WTC11 (cell line): ENCODE measurements around the gene VWA3B.

Experiments
- FOXJ3 ChIP-seq: sonication (generic); formaldehyde crosslinking; IDR thresholded peaks from 2 replicates; pipeline ENCODE4 v1.9.0; 2021; ENCODE audit warnings: missing genetic modification reagents, mild to moderate bottlenecking, borderline replicate concordance
- TF ChIP-seq, protein P1 (sequence below): fragments of 200-600 bp; IDR thresholded peaks from 2 replicates; pipeline ENCODE4 v1.8.0; 2022; ENCODE audit warnings: antibody characterized with exemption

DNA sequence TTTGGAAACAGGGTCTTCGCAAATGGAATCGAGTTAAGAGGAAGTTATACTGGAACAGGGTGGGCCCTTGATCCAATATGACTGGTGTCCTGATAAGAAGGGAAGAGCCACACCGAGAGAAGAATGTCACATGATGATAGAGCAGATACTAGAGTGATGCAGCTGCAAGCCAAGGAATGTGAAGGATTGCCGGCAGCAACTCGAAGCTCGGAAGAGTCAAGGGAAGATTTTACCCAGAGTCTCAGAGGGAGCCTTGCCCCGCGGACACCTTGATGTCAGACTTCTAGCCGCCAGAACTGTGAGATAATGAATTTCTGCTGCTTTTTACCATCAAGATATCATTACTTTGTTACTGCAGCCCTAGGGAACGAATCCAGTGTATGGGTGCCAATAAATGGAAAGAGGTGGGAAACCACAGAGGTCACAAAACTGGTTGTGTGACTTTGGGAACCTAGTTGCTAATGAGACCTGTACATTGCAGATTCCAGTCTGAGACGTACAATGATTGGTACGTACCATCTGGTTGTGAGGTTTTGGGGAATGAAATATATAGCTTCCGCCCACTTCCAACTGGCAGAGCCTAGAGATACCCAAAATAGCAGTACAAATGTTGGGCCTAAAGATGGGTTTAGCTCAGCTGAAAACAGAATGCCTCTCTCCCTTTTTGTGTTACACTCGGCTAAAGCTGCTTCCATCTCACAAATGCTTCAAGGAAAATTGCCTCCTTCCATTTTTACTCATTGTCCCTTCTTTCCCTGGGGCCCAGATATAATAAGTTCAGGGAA lies 28.6 kb upstream of the VWA3B start:
- TF ChIP-seq FOXJ3: no peak
- TF ChIP-seq, protein P1, sequence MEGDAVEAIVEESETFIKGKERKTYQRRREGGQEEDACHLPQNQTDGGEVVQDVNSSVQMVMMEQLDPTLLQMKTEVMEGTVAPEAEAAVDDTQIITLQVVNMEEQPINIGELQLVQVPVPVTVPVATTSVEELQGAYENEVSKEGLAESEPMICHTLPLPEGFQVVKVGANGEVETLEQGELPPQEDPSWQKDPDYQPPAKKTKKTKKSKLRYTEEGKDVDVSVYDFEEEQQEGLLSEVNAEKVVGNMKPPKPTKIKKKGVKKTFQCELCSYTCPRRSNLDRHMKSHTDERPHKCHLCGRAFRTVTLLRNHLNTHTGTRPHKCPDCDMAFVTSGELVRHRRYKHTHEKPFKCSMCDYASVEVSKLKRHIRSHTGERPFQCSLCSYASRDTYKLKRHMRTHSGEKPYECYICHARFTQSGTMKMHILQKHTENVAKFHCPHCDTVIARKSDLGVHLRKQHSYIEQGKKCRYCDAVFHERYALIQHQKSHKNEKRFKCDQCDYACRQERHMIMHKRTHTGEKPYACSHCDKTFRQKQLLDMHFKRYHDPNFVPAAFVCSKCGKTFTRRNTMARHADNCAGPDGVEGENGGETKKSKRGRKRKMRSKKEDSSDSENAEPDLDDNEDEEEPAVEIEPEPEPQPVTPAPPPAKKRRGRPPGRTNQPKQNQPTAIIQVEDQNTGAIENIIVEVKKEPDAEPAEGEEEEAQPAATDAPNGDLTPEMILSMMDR: no peak
